ENCODE results near the gene TENT5C.

Gene TENT5C

DNA sequence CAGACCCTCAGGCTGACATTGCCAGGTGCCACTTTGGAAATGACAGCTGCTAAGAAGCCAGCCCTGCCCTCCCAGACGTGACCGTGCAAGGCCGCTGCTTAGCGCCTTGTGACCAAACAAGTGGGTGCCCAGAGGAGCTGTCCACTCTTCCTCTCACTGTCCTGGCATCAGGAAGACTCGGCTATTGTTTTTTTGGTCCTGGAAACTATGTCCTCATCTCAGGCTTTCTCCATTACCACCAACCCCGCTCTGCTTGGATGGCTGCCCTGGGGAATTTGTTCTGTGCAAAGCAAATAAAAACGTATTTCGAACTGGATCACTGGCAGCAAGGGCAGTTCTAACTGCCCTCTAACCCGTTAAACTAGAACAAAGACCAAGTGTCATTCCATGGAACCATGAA is 13.7 kb upstream of the TENT5C start:
- TF ChIP-seq ZNF274 (IDR thresholded peaks at IDR 0.05; ENCODE audit: low read depth, low read length): no peak
- no peak overlapping the region for H3K4me3 ChIP-seq (ENCODE audit: low read length)

DNA sequence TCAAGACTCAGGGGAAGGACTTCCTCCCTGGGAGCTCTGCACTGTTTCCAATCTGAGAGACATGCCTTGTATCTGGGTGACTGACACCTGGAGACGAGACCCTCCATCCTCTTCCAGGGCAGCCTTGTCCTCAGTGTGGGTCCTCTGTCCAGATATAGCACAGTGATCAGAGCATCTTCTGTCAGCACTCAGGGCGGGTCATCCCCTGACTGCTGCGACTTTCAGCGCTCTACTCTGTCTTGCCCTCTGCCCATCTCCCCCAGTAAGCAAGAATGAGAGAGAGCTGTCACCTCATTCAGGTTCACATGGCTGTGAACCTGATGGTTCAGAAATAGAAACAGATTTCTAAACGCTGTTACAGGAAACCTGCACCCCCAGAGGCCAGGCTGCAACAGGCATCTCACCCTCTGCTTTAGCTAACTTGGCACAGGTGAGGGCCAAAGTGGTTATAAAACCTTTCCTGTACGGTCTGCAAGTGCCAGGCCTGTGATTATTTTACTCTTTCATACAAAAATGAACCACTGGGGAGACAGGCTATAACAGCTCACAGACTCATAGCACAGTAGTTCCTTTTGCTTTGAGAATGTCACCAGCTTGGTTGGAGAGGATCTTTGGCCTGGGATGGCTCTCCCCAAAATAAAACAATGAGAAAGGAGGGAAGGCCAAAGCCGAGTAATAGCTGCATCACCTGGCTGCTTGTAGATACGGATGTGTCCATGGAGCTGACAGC is 11.4 kb upstream of the TENT5C start:
- no peak overlapping the region for H3K4me3 ChIP-seq (ENCODE audit: low read length)
- TF ChIP-seq ZNF274 (IDR thresholded peaks at IDR 0.05; ENCODE audit: low read depth, low read length): no peak

DNA sequence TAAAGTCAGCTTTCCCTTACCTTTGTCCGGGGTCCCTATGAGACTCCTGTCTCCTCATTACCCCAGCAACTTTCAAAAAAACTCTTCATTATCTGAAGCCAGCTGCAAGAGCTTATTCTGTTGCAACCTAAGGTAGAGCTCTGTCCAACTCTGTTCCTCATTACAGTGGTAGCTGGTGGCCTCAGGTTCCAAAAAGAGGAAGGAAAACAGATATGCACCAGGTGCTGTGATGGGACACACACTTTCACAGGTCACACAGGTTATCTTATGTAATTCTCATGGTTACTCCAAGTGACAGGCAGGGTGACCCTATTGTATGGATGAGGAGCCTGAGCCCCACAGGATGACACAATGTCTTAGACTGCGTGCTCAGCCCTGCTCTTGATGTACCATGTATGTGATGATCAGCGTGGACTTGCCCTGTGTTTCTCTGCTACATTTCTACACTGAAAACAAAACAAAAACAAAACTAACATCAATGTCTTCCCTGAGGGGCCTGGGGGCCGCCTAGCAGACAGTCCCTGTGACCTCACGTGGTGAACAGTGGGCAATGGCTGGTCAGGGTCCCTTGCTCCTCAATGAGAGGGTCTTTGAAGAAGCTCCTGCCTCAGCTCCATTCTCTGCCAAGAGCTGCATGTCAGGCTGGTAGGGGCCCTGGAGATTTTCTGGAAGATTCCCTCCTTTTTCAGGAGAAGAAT is 9.7 kb upstream of the TENT5C start:
- no peak for TF ChIP-seq ZNF274 (IDR thresholded peaks at IDR 0.05; ENCODE audit: low read depth, low read length)
- no peak overlapping the region for H3K4me3 ChIP-seq (ENCODE audit: low read length)

- H3K4me3 ChIP-seq (ENCODE audit: low read length): no peak overlapping the region
- TF ChIP-seq ZNF274 (IDR thresholded peaks at IDR 0.05; ENCODE audit: low read depth, low read length): no peak
These were observed 7.4 kb upstream of the TENT5C start for GRCh38 chr1:117598489-117598888.

- H3K4me3 ChIP-seq (ENCODE audit: low read length): no peak overlapping the region
- no peak for TF ChIP-seq ZNF274 (IDR thresholded peaks at IDR 0.05; ENCODE audit: low read depth, low read length)
These were observed 6.3 kb upstream of the TENT5C start for GRCh38 chr1:117599286-117600221.

GRCh38 chr1:117600325-117600943 is 5.4 kb upstream of the TENT5C start:
- H3K4me3 ChIP-seq (ENCODE audit: low read length): no peak overlapping the region
- TF ChIP-seq ZNF274 (IDR thresholded peaks at IDR 0.05; ENCODE audit: low read depth, low read length): no peak

DNA sequence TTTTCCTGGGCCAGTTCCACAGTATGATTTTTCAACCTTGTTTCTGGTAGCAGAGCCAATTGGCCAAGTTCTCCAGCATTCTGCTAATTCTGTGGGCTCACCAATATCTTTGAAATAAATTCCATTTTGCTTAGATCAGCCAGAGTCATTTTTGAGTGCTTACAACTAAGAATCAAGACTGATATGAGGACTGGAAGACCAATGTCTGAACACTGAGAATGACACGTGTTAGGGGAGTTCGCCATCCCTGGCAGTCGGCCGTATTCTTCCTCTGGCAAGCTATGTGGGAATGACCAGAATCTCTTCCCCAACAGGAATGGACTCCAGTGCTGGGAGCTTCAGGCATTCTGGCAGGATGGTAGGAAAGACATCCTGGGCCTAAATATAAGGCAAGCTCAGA is 4.9 kb upstream of the TENT5C start:
- H3K4me3 ChIP-seq (ENCODE audit: low read length): no peak overlapping the region
- no peak for TF ChIP-seq ZNF274 (IDR thresholded peaks at IDR 0.05; ENCODE audit: low read depth, low read length)

GRCh38 chr1:117602862-117603261 is 3.0 kb upstream of the TENT5C start:
- no peak overlapping the region for H3K4me3 ChIP-seq (ENCODE audit: low read length)
- no peak for TF ChIP-seq ZNF274 (IDR thresholded peaks at IDR 0.05; ENCODE audit: low read depth, low read length)

- no peak for TF ChIP-seq ZNF274 (IDR thresholded peaks at IDR 0.05; ENCODE audit: low read depth, low read length)
- peak overlapping the region; percentile 72 for H3K4me3 ChIP-seq (ENCODE audit: low read length)
These were observed 579 bp upstream of the TENT5C start for GRCh38 chr1:117605164-117605773.

DNA sequence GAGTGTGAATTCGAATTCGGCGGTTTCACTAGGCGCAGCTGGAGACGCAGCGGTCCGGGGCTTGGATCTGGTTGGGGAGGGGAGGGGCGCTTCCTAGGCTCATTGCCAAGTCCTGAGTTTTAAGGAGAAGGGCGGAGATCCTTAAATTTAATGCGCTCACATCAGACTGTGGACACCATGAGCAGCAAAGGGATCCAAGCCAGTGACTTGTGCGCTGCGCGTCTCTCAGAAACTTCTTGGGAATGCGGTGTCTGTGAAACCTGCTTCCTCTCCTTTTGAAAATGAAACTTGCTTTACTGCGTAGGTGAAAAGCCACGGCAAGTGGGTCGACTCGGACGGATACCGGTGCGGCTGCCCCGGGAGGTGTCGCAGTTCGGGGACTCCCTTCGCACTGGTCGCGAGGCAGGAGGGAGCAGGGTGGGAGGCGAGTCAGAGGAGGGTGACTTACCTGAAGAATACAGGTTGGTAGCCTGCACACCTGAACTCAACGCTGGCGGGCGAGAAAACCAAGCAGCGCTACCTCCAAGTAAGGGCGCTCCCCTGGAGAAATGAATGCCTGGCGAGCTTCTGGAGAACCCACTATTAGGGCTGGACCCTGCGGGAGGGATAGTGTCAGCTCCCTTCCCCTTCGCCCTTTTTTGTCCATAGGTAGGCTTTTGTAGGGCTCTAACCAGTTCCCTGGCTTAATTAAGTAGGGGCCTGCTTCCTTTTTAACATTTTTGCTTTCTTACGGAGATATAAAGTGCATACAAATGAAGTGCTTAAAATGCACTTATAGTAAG is 992 bp downstream of the TENT5C start:
- H3K4me3 ChIP-seq (ENCODE audit: low read length): peak overlapping the region; percentile 74; the same call in 1 of the 2 replicates
- TF ChIP-seq ZNF274 (IDR thresholded peaks at IDR 0.05; ENCODE audit: low read depth, low read length): no peak

DNA sequence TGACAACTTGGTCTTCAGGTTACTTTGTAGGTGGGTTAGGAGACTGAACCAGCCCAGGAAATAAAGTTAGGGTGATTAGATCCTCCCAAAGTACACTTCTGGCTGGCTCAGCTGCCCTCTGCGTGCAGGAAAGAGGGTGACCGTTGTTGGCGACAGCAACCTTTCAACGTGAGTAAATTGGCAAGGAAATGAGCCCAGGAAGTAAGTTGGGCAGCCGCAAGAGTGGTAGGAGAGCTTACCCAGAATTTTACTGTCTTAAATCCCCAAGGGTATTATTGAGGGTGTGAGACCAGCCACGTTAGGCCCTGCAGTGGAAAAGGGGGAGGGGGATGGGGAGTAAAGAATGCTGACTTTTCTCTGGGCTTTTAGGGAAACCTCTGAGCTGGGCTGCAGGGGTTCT is 1.6 kb downstream of the TENT5C start:
- no peak for TF ChIP-seq ZNF274 (IDR thresholded peaks at IDR 0.05; ENCODE audit: low read depth, low read length)
- H3K4me3 ChIP-seq (ENCODE audit: low read length): peak overlapping the region; percentile 74; the same call in 1 of the 2 replicates

GRCh38 chr1:117608115-117608615 is 2.3 kb downstream of the TENT5C start:
- H3K4me3 ChIP-seq (ENCODE audit: low read length): peak overlapping the region; percentile 68; the same call in 1 of the 2 replicates
- no peak for TF ChIP-seq ZNF274 (IDR thresholded peaks at IDR 0.05; ENCODE audit: low read depth, low read length)

DNA sequence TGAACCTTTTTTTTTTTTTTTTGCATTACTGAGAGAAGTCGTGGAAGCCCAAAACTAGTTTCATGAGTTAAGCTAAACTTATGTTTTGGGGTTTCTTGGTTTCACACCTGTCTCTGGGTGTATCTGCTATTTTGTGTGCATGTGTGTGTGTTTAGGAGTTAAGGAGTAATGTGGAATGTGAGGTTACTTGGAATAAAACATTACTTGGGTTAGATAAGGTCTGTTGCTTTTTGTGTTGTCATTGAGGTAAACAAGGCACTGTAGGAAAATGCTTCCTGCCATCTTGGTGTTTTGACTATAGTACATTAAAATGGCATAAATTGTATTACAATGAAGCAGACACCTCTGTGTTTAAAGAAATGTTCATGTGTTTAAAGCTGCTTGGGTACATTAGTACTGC is 2.9 kb downstream of the TENT5C start:
- H3K4me3 ChIP-seq (ENCODE audit: low read length): no peak overlapping the region

More for the DNA sequence above, 2.9 kb downstream of the TENT5C start:
- TF ChIP-seq ZNF274 (IDR thresholded peaks at IDR 0.05; ENCODE audit: low read depth, low read length): no peak
